HL-60/S4 treated with retinoic acid at 250 ng/mL for 4 days and 3 days (cell line): ENCODE data around the gene C1QTNF12.

ENCODE experiments used
- in situ Hi-C: fragments of 300-500 bp; cut with MboI; formaldehyde crosslinking; loops from 2 replicates; pipeline ENCODE4 v1.7.0; 2022; ENCODE audit warnings: low sequenced_read_pairs

C1QTNF12 gene

DNA sequence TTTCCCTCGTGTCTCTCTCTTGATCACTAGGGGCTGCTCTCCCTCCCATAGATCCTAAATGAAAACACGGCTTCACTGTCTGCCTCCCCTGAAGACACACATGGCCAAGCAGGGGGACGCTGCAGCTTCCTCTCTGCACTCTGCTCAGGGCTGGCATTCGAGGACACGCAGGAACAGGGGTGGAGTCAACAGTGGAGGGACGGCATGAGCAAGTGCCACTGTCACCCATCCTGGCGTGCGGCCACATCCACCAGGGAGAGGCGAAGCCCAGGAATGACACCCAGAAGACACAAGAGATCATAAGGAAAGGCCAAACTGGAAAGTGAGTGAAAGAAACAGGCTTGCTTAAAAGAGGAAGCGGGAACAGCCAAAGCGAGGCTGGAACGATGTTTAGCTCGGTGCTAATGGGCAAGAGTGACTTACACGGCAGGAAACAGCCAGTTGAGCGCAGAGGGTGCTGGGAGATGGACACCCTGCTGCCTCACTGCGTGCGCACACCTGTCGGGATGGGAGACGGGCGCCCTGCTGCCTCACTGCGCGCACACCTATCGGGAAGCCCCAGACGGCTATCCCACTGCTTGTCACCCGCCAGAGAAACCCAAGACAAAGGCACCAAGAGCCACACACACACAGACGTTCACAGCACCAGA lies 13.6 kb upstream of the C1QTNF12 start:
- in situ Hi-C loops, result no loop called here

DNA sequence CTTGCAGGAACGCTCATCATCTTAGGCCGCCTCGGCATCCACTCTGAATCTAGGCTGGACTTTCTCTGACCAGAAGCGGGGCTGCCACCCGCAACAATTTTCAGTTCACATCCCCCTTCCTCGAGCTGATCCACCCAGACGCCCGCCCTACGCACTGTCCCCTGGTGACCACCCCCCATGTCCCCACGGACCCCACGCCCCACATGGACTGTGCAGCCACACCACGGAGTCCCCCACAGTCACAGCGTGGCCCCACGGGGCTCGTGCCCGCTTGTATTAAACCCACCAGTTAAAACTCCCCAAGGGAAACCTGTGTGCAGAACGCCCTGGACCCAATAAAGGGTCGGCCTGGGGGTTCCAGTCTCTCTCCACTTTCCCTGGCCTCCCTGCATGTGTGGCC lies 13.0 kb upstream of the C1QTNF12 start:
- in situ Hi-C loops, result no loop called here

DNA sequence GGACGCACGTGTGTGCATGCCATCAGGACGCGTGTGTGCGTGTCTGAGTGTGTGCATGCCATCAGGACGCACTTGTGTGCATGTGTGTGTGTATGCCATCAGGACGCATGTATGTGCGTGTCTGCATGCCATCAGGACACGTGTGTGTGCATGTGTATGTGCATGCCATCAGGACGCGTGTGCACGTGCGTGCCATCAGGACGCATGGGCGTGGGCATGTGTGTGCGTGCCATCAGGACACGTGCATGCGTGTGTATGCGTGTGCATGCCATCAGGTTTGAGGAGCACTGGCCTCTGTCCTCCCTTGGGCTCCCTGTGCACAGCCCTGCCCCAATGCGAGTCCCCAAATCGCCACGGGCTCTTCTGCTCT lies 12.6 kb upstream of the C1QTNF12 start:
- in situ Hi-C loops, result no loop called here

DNA sequence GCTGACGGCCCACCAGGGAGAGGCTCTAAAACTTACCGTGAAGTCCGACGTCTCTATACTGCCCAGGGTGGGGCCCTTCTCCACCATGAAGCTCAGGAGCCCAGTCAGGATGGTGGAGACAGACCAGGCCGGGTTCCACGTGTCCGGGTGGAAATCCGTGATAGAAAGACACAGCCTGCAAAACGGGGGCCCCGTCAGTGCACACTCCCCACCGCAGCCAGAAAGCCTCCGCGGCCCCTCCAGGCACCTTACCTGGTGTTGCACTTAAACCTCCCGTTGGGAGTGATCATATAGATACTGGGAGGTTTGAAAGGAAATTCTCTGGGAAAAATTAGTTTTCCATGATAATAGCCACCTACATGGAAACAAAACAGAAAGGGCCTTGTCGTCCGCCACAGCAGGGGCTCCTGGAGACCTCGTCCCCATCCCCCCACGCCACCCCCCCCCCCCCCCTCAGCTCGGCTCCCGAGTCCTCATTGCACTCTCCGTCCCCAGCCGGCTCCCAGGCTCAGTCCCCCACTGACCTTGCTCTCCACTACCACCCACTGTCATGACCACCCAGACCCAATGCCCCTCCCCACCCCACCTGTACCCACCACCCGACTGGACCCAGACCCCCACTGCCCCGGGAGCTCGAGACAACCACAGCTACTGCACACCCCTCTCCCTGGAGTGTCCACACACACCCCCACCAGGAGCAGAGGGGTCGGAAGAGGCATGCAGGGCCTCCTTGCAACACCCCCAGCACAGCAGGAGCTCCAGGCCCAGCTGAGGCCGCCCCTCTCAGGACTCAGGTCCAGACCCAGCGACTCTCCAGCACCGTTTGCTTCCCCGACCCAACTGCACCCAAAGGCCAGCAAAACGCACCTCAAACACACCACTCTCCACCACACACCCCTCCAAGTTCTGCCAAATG lies 10.7 kb upstream of the C1QTNF12 start:
- in situ Hi-C loops, result no loop called here

DNA sequence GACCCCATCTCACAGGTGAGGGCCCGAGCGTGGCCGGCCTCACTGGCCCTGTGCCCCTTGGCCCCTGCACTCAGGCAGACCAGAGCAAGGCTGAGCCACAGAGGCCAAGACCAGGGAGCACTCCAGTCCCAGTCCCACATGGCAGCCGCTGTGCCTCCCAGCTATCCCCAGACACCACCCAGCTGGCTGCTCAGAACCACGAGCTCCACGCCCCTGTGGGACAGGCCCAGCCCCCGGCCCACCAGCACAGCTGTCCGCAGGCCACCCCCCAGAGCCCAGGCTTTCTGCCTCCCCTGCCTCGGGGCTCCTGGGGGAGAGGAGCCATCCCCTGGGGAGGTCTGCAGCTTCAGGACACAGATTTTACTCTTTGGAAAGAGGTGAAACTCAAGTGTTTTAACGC lies 9.1 kb upstream of the C1QTNF12 start:
- in situ Hi-C loops, result no loop called here

DNA sequence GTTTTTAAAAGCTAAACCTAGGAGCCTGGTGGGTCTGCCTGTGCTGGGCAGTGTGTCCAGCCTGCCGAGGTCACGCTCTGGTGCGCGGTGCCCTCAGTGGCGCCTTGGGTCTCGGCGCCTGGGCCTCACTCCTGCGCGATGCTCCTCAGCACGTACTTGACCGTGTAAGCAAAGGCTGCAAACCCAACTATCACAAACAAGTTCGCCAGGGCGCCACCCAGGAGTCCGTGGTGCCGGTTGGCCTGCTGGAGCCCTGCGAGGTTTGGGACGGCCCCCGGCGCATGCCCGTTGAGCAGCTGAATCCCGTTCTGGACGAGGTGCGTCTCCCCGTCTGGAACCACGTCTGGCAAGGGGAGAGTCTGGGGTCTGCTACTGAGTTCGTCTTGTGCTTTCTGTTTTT lies 8.6 kb upstream of the C1QTNF12 start:
- in situ Hi-C loops, result no loop called here

DNA sequence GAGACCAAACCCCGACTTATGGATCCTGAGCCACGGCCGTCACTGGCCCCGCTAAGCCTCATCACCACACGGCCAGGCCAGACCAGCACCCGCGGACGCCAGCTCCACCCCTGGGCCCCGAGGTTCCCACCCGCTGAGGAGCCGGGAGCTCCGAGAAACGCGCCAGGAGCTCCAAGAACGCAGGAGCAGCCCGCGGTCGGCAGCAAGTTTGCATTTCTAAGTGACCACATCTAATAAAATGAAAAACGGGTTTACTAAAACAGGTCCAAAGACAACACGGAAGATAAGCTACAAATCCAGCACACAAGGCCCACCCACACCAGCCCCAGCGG lies 8.1 kb upstream of the C1QTNF12 start:
- in situ Hi-C loops, result no loop called here

DNA sequence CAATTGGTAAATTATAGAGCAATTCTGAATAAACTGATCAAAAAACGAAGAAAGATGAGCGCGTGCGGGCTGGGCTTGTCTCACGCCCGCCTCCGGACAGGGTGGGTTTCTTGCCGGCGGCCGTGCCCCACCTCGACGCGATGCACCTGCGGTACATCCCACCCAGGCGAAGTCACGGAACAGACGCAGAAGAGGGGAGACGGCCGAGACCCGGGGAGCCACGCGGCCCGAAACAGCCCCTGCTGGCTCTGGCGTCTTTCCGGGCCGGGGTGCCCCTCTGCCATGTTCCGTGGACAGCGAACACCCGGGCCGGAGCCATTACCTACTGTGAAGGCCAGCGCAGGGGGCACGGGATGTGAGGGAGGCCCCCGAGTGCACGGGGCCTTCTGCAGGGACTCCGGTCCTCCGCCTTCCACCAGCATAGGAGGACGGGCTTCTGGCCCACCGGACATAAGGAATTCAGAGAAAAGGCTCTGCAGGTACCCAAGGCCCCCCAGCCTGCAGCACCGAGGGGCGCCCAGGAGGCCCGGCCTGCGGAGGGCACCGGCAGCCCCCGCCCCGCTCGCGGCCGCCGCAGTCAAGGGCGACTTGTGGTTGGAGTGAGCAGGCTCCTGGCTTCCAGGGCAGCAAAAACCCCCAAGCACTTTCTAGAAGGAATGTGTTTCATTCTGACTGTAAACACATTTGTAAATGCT lies 7.6 kb upstream of the C1QTNF12 start:
- in situ Hi-C loops, result no loop called here

DNA sequence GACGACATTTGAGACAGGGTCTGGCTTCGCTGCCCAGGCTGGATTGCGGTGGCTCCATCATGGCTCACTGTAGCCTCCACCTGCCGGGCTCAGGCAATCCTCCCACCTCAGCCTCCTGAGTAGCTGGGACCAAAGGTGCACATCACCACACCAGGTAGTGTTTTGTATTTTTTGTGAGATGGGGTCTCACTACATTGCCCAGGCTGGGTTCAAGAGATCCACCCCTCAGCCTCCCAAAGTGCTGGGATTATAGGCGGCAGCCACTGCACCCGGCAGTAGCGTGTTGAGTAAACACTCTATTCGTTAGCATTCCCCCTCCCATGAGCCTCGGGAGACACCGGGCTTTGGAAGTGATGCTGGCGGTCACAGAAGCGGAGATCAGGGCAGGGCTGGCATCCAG lies 6.8 kb upstream of the C1QTNF12 start:
- in situ Hi-C loops, result no loop called here

DNA sequence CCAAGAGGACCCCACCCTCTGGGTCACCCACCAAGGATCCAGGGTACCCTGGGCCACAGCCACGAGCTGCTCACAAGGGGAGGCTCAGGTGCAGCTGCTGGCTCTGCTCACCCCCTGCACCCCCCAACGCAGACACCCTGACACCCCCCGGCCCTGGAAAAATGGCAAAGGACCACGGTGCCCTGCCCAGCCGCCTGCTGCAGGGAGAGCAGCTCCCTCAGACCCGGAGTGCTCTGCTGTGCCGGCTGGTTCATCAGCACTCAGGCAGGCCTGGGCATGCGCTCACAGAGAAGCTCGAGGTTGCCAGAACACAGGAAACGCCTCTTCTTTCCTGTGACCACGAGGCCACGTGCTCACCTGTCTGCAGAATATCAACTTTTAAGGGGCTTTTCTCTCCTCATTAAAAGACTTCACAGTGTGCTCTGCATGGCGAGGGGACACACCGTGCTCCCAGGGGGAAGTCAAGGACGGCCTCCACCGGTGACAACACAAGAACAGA lies 4.3 kb upstream of the C1QTNF12 start:
- in situ Hi-C loops, result no loop called here

DNA sequence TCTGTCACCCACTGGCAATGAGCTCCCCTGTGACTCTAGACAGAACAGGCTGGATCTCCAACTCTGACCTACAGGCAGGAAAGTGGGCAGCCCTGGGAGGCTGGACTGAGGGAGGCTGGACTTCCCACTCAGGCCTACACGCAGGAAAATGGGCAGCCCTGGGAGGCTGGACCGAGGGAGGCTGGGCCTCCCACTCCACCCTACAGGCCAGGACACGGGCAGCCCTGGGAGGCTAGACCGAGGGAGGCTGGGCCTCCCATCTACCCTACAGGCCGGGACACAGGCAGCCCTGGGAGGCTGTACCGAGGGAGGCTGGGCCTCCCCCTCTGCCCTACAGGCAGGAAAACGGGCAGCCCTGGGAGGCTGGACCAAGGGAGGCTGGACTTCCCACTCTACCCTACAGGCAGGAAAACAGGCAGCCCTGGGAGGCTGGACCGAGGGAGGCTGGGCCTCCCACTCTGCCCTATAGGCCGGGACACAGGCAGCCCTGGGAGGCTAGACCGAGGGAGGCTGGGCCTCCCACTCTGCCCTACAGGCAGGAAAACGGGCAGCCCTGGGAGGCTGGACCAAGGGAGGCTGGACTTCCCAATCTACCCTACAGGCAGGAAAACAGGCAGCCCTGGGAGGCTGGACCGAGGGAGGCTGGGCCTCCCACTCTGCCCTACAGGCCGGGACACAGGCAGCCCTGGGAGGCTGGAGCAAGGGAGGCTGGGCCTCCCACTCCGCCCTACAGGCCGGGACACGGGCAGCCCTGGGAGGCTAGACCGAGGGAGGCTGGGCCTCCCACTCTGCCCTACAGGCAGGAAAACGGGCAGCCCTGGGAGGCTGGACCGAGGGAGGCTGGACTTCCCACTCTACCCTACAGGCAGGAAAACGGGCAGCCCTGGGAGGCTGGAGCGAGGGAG lies 1.7 kb upstream of the C1QTNF12 start:
- in situ Hi-C loops, result loop anchor here (25.0 kb wide), 1 partner anchor 111 kb away; no protein-coding TSS in a partner anchor

DNA sequence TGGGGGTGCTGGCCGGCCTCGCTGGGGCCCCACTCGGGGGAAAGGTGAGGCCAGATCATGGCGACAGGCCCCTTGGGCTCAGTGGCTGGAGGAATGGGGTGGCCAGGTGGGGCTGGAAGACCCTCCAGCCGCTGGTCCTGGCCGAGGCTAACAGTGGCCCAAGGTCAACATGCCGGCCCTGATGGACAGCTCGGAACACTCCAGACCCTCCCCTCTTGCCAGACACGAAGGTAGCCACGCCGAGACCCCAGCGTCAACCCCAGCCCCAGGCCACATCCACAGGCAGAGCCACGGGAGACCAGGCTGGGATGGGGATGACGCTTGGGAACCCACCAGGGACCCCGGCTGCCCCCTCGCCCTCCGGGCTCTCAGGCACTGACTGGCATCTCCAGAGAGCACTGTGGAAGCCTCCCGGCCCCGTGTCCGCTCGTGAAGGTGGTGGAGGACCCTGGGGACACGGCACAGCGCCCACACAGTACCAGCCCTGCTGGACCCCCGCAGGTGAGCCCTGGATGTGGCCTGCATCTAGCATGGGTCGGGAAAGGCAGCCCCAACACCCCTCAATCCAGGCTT lies 905 bp upstream of the C1QTNF12 start:
- in situ Hi-C loops, result loop anchor here (25.0 kb wide), 1 partner anchor 110 kb away; no protein-coding TSS in a partner anchor

DNA sequence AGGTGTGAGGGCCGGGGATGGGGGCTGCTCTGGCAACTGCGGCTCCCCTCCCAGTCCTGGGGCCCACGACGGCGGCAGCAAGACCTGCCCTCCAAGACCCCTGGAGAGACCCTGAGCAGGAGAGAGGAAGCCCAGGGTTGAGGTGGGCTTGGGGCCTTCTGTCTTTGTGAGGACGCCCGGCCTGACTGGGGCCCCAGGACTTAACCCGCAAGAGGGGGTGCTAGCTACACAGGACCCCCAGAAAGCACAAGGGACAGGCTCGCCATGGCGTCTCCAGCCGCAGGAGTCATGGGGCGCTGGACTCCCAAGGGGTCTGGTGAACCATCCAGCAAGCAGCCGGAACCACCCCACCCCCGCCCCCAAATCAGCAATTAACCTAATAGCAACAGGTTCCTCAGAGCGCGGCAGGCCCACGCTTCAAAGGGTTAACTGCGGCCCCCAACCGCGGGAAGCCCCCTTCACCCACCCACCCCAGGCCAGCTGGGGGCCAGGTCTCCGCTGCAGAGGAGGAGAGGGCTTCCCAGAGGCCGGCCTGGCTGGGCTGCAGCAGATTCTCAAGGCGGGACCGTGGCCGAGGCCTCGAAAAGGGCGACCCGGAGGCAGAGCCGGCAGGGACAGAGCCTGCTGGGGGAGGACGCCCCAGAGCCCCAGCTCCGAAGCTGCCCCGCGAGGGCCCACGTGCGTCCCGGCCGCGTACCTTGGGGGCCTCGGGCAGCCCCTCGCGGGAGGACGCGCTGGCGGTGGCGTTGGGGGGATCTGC lies 525 bp downstream of the C1QTNF12 start:
- in situ Hi-C loops, result loop anchor here (25.0 kb wide), 1 partner anchor 109 kb away; no protein-coding TSS in a partner anchor

DNA sequence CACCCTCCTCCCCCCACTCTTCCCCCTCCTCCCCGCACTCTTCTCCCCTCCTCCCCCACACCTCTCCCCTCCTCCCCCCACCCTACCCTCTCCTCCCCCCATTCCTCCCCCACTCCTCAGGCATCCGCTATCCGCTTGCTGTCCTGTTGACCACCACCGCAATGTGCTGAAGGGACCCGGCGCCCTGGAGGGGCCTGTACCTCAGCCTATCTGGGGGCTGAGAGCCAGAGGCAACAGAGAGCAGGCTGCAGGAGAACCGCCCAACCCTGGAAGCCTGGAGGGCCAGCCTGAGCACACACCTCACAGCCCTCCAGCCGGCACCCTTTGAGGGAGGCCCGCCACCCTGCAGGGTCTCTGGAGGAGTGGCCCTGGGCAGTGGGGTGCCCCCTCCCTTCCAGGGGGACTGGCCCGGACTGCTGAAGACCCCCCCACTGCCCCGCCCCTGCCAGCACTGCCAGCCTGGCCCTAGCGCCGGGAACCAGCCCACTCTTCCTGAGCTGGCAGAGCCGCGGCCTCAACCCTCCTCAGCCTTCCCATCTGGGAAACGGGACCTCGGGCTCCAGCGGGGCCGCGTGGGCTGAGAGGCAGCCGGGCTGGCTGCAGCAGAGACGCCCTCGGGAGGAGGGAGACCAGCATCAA lies 1.2 kb downstream of the C1QTNF12 start:
- in situ Hi-C loops, result loop anchor here (25.0 kb wide), 1 partner anchor 108 kb away; no protein-coding TSS in a partner anchor

DNA sequence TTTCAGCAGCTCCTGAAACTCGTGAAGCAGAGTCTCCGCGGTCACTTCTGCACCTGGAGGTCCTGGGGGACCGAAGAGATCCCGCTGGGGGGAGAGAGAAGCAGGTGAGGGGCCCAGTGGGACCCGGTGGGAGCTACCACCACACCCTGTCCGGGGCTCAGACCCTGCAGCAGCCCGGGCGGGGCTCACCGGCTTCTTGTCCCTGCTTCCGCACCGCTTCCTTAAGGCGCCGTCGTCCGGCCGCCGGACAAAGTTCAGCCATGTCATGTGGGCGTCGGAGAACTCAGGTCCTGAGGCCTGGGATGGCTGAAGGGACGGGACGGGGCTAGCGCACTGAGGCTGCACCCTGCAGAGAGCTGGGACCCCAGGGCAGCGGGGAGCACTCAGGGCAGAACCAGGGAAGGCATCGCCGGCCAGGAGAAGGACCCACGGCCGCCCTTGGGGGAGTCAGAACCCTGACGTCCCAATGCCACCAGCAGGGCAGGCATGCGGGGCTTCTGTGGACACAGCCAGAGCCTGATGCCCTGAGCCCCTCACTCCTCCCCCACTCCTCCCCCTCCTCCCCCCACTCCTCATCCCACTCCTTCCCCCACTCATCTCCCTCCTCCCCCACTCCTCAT lies 2.2 kb downstream of the C1QTNF12 start:
- in situ Hi-C loops, result loop anchor here (25.0 kb wide), 1 partner anchor 107 kb away; no protein-coding TSS in a partner anchor

DNA sequence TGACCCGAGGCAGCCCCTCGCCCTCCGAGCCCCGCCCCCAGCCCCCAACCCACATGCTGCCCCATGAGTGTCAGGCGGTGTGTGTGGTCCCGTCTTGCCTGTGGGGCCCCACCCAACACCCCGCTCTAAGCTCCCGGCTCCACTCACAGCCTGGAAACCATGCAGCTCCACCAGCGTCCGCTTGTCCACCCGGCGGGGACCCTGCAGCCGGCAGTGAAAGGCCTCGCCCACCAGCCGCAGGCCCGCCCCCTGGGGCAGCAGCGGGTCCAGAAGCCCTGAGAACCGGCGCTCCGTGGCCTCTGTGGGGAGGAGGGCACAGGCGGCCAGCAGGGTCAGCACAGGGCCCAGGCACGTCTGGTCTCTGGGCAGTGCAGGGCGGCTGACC lies 2.7 kb downstream of the C1QTNF12 start:
- in situ Hi-C loops, result loop anchor here (25.0 kb wide), 1 partner anchor 106 kb away; no protein-coding TSS in a partner anchor

DNA sequence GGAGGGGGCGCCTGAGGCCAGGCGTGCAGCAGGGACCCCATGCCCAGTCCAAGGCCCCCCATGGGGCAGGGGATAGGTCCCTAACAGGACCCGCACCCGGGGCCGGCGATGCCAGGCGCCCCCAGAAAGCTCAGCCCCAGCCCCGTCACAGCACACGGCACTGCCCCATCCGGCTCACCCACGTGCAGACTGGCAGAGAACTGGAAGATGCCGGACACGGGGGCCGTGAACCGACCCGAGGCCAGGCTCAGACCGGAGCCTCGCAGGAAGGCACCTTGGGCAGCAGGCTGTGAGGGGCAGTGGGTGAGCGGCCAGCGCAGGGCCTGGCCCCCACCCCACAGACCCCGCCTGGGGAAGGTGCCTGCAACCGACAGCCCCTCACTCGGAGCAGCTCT lies 3.3 kb downstream of the C1QTNF12 start:
- in situ Hi-C loops, result loop anchor here (25.0 kb wide), 1 partner anchor 106 kb away; no protein-coding TSS in a partner anchor
